Endodermal cell (in vitro differentiated cells): ENCODE results near the gene STIM1. TPM values are rescaled to one million over a fixed set of nuclear protein-coding genes. Genes with fewer than 3 reads are reported as not detected.

Source experiments
- DNase-seq: peaks from one replicate; pipeline ENCODE4 v3.0.0-alpha.2; 2017
- H3K27ac ChIP-seq: 2 replicates; pipeline ENCODE4 v1.5.1; 2013; ENCODE audit warnings: mild to moderate bottlenecking, low read depth, low read length, moderate library complexity
- H3K27me3 ChIP-seq: 2 replicates; pipeline ENCODE4 v1.6.1; 2013; ENCODE audit warnings: mild to moderate bottlenecking, low read length, moderate library complexity; ENCODE audit not compliant: insufficient read depth, control insufficient read depth, poor library complexity, severe bottlenecking
- H3K36me3 ChIP-seq: 2 replicates; pipeline ENCODE4 v1.7.0; 2013; ENCODE audit warnings: mild to moderate bottlenecking, low read length, moderate library complexity; ENCODE audit not compliant: control insufficient read depth, insufficient read depth
- H3K4me1 ChIP-seq: one replicate; pipeline ENCODE4 v1.7.0; 2013; ENCODE audit warnings: low read length; ENCODE audit not compliant: control insufficient read depth, insufficient read depth
- H3K4me3 ChIP-seq: 2 replicates; pipeline ENCODE4 v1.5.1; 2013; ENCODE audit warnings: mild to moderate bottlenecking, low read length, moderate library complexity
- H3K9ac ChIP-seq: 2 replicates; pipeline ENCODE4 v1.6.1; 2013; ENCODE audit warnings: mild to moderate bottlenecking, low read length, moderate library complexity; ENCODE audit not compliant: poor library complexity, severe bottlenecking; ENCODE audit errors: extremely low read depth
- H3K9me3 ChIP-seq: 2 replicates; pipeline ENCODE4 v1.6.1; 2013; ENCODE audit warnings: mild to moderate bottlenecking, low read length, moderate library complexity; ENCODE audit not compliant: control insufficient read depth
- H3K27ac Mint-ChIP-seq: 2 replicates; pipeline ENCODE4 v1.8.0; 2020; ENCODE audit warnings: mixed read lengths
- H3K27me3 Mint-ChIP-seq: 2 replicates; pipeline ENCODE4 v1.8.0; 2021; ENCODE audit warnings: mild to moderate bottlenecking, mixed read lengths; ENCODE audit not compliant: insufficient read depth
- H3K36me3 Mint-ChIP-seq: 2 replicates; pipeline ENCODE4 v1.8.0; 2020; ENCODE audit warnings: low read depth, mixed read lengths
- H3K4me1 Mint-ChIP-seq: 2 replicates; pipeline ENCODE4 v1.8.0; 2020; ENCODE audit warnings: mixed read lengths
- H3K4me3 Mint-ChIP-seq: 2 replicates; pipeline ENCODE4 v1.8.0; 2020; ENCODE audit warnings: mild to moderate bottlenecking, moderate library complexity, mixed read lengths
- H3K9me3 Mint-ChIP-seq: 2 replicates; pipeline ENCODE4 v1.8.0; 2020; ENCODE audit warnings: mild to moderate bottlenecking, mixed read lengths
- CTCF ChIP-seq: fragments of 200-600 bp; sonication (generic); conservative IDR thresholded peaks from 2 replicates; pipeline ENCODE4 v1.5.0; 2021; ENCODE audit warnings: antibody characterized with exemption, mild to moderate bottlenecking
- WGBS, 2 experiments: methylation state at CpG; one replicate each; pipeline versions ENCODE4 v1.1.5 to v1.1.7; 2013; ENCODE audit warnings: missing lambda C conversion rate in 2 of 2, mixed read lengths in 1 of 2; ENCODE audit not compliant: insufficient coverage in 1 of 2, insufficient read length in 1 of 2; 5-methylcytosine and 5-hydroxymethylcytosine counted together
- total RNA-seq, 2 donors: library from RNA; stranded (reverse); fragmentation: NEBNext Ultra II Directional in 1 of 2; extraction: Animal tissue kit (Norgen Biotek cat#: 25700) in 1 of 2; gene quantifications; 2 replicates in 1 of 2; 3 replicates in 1 of 2; pipeline ENCODE4 v1.2.1, GENCODE V29; 2021

The STIM1 gene
- total RNA-seq, 2 donors from 2014 or later = 20.9 to 27.9 TPM

GRCh38 chr11:4098026-4098621 is 242.7 kb downstream of the STIM1 start:
- Mint-ChIP-seq H3K36me3 (peaks cover 15% of the 10 kb centered on the region), H3K4me3 (no peak overlapping the region), H3K4me1 (peaks cover 30% of the 10 kb centered on the region), H3K27ac (no peak overlapping the region), H3K9me3 (no peaks in the 10 kb centered on the region), H3K27me3 (no peaks in the 10 kb centered on the region)
- no peak overlapping the region for H3K9ac ChIP-seq
- 96 to 100% methylated on average over 1 to 4 of the region's 4 CpGs for WGBS, 2 experiments
- H3K27ac ChIP-seq = no peak overlapping the region
- H3K4me3 ChIP-seq = no peak overlapping the region
- no peak for DNase-seq
- peaks cover 12% of the 10 kb centered on the region for H3K36me3 ChIP-seq
- H3K9me3 ChIP-seq = no peaks in the 10 kb centered on the region
- H3K27me3 ChIP-seq = no peaks in the 10 kb centered on the region
- TF ChIP-seq CTCF = no peak
- peaks cover 9% of the 10 kb centered on the region for H3K4me1 ChIP-seq

- H3K27ac ChIP-seq = no peak overlapping the region
- H3K9me3 ChIP-seq = no peaks in the 10 kb centered on the region
- Mint-ChIP-seq H3K27me3 (no peaks in the 10 kb centered on the region), H3K36me3 (peaks cover 43% of the 10 kb centered on the region), H3K27ac (no peak overlapping the region), H3K4me1 (peaks cover 18% of the 10 kb centered on the region), H3K9me3 (no peaks in the 10 kb centered on the region), H3K4me3 (no peak overlapping the region)
- H3K4me3 ChIP-seq = no peak overlapping the region
- no peaks in the 10 kb centered on the region for H3K27me3 ChIP-seq
- H3K36me3 ChIP-seq = peaks cover 49% of the 10 kb centered on the region
- no peak for DNase-seq
- WGBS, 2 experiments = 96 to 100% methylated on average over 2 to 4 of the region's 4 CpGs
- no peak for TF ChIP-seq CTCF
- H3K4me1 ChIP-seq = peaks cover 6% of the 10 kb centered on the region
- H3K9ac ChIP-seq = no peak overlapping the region
Measured at GRCh38 chr11:4102711-4103110, 247.2 kb downstream of the STIM1 start.

GRCh38 chr11:4103269-4103668 is 247.8 kb downstream of the STIM1 start:
- no peak for DNase-seq
- no peak for TF ChIP-seq CTCF
- Mint-ChIP-seq H3K36me3 (peaks cover 47% of the 10 kb centered on the region), H3K4me1 (peaks cover 18% of the 10 kb centered on the region), H3K27ac (no peak overlapping the region), H3K9me3 (no peaks in the 10 kb centered on the region), H3K4me3 (no peak overlapping the region), H3K27me3 (no peaks in the 10 kb centered on the region)
- Histone ChIP-seq H3K36me3 (peaks cover 55% of the 10 kb centered on the region), H3K9me3 (no peaks in the 10 kb centered on the region), H3K27me3 (no peaks in the 10 kb centered on the region), H3K4me3 (no peak overlapping the region), H3K9ac (no peak overlapping the region), H3K4me1 (peaks cover 6% of the 10 kb centered on the region), H3K27ac (no peak overlapping the region)
- 95% methylated on average over 2 of the region's 2 CpGs; no CpG with 5 or more reads in 1 of the 2 experiments for WGBS, 2 experiments
